GM21825 (cell line): ENCODE measurements around the gene PREX1.
A peak's percentile ranks its signal among the peaks of the same experiment; 100 is the strongest.

Experiments used
- ATAC-seq: cut with Tn5 transposase; IDR thresholded peaks from one replicate; pipeline ENCODE4 v1.9.1; 2021; ENCODE audit warnings: mild to moderate bottlenecking, moderate library complexity; ENCODE audit not compliant: unreplicated experiment

The PREX1 gene

DNA sequence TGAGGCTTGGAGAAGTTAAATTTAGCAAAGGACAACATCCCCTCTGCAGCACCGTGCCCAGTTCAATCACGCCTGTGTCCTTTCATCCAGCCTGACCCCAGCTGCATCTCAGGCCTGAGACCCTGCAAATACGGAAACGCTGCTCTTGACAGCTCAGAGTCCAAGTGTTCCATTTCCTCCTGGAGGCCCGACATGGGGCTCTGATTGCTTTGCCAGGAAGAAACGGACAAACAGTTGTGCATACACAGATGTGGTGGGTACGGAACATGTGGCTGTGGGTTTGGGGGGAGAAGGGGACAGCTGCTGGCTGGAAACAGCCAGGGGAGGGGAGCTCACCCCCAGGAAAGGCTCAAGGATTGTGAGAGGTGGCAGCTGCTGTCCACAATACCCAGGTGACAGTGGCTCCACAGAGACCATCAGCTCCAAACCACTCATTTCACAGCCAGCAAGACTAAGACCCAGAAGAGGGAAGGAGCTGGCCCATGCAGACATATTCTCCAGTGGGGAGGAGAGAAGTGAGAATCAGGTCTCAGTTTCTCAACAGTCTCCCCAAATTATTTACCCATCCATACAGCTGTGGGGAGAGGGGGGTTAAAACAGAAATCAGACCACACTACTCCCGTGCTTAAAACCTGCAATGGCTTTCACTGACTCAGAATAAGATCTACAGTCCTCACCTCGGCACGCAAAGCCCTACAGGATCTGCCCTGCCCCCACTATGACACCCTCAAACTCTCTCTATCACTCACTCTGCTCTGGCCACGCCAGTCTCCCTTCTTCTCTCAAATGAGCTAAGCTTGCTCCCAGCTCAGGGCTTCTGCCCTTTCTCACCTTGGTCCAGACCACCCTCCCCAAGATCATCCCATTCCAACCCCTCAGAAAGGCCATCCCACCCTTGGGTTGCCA lies 89.1 kb downstream of the PREX1 start:
- peak; percentile 51 for ATAC-seq

DNA sequence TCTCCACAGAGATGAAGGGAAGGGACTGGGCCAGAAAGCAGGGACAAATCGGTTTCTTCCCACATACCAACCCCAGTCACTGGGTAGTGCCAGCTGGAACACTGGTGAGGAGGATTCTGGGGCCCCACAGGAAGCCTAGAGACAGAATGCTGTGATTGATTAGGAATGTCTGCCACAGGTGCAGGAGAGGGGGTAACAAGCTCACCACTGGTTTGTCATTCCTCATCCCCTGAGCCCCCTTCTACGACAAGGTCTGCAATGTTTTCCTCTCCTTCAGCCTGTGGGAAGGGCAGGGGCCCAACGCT lies 89.8 kb downstream of the PREX1 start:
- ATAC-seq = no peak

DNA sequence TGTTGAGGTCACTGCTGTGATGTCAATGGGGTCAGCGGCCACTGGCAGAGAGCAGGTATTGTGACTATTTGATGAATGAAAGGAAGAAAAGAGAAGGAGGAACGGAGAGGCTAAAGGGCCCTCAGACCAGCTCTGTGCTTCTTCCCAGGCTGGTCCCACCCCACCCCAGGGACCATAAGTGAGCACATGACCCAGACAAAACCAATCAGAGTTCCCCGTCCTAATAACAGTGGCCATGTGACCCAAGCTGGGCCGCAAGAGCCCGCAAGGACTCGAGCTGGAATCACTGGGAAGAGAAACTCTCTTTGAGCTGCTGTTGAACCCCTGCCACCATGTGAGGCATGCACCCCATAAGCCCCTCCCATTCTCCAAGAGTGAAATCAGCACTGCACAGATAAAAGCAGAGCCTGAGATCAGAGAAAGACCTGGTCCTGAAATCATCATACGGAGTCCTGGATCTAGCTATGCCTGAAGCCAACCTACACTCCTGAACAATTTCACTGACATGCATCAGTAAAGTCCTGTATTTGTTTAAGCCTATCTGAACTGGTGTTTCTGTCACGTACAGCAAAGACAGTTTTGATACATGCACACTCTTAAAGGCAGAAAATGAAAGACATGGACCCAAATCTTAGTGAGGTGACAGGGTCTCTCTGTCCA lies 90.2 kb downstream of the PREX1 start:
- no peak for ATAC-seq

DNA sequence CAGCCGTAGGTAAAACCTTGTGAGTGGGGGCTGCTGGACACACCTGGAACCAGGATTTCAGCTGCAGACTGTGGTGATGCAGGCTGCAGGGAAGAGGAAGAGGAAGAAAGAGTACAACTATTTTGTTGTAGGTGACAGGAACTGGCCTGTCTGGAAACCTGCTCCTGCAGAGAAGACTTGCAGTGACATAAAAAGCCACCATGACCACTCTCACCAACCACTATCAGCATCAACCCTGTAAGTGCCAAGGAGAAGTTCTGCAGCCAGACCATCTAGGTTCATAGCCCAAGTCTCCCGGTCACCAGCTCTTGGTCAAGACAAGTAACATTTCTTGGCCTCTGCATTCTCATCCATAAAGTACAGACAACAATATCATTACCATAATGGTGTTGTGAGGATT lies 91.2 kb downstream of the PREX1 start:
- no peak for ATAC-seq

DNA sequence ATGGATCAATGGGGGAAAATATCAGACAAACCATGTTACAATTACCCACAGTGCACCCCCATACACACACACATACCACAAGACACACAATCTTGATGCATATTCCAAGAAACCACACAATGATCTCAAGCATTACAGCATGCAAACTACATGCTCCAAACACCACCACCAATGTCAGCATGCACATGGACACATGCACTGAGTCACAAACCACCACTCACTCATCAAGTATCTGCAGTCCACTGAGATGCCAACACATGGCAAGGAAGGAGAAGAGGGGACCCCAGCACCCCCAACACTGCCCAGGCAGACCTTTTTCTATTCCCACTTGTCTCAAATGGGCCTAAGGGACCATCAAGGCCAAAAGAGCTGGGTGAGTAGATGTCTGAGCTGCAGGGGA lies 91.6 kb downstream of the PREX1 start:
- ATAC-seq = no peak

DNA sequence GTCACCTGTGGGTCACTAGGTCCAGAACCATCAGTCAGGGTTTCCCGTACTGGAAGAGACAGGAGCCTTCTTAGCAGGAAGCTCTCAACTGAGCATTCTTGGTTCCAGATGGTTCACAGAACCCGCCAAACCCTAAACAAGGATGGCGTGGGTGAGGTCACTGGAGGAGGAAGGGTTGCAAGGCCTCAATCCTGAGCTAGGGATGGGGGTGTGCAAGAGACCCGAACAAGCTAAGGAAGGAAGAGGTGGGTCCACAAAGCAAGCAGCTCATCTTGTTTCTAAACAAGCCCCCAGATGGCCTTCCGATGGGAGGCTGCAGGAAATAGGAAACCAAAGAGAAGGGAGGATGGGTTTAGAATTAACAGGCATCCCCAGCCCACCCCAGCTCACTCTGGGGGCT lies 92.7 kb downstream of the PREX1 start:
- ATAC-seq = no peak

DNA sequence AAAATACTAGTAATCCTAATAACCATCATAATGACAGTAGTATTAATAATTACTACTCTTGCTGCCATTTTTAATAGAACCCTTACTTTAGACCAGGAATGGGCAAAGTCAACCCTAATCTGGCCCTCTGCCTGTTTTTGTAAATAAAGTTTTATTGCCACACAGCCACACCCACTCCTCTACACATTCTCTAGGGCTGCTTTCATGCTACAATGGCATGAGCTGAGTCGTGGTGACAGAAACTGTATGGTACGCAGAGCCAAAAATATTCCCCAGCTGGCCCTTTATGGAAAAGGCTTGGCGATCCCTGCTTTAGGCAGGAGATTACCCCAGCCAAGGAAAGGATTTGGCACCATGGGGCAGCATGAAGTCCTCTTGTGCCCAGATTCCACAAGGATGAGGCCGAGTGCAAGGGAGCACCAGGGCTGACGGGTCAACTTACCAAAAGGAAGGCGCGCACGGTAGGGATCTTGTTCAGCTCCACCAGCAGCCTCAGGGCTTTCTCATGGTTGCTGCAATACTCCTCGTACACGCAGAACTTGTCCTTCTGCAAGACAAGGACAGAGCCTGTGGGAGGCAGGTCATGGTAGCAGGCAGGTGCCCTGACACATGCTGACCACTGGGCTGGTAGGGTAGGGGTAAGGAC lies 93.6 kb downstream of the PREX1 start:
- ATAC-seq = no peak

DNA sequence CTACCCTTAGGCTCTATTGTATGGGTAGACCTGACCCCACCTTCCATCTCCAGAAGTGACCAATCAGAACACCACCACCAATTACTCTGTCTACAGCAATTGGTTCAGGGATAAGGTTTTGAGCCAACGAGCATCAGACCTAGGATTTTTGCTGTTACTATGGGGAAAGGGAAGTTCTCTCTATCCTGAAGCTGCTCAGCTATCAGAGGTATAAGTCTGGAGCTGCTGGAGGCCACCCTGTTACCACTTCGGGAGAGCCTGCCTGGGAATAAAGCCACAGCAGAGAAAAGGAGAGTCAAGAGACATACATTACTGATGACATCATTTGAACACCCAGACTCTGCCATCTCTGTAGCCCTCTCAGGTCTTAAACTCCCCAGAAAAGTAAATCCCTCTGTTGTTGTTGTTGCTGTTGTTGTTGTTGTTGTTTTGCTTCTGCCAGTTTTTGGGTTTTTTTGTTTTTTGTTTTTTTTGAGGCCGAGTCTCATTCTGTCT lies 94.5 kb downstream of the PREX1 start:
- ATAC-seq = no peak

DNA sequence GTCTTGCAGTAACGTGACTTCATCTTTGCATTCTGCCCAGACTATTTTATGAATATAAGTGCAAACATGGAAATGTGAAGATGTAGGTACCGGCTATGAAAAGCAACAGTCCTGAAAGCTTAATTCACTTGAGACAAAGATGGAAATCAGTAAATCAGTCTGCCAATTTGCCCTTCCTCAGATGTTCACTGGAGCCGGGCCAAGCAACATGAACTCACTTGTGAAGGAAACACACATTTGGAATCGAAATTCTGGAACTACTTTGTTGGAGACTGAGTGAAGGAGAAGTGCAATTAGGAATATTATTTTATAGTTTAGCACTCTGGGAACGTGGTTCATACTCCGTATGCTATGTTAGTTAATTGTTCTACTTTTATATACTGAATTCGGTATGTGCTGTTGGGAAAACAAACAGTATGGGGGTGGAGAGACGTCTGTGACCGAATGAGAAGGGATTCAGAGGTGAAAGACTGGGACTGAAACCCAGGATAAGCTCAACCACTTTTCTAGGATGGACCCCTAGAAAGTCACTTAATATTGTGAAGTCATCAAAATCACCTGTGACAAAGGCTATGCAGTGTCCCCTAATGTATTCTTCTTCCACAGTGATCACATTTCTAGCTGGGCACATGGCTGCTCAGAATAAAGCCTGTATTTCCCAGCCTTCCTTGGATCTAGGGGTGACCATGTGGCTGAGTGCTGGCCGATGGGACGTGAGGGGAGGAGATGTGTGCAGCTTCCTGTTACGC lies 95.5 kb downstream of the PREX1 start:
- ATAC-seq = no peak

DNA sequence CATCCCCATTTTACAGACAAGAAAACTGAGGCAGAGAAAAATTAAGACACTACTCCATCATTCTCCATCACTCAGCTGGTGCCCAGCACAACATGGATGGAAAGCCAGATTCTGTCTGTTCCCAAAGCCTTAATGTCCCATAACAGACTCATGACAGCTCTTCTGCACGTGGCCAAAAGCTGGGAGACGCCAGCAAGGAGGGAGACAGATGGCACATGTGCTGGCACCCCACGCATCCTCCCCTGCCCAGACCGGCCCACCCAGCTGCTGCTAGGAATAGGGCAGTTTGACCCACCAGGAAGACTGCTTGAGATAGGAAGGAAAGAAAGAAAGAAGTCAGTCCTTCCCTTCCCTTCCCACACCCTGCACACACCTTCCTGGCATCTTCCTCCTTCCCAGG lies 96.3 kb downstream of the PREX1 start:
- ATAC-seq = no peak

DNA sequence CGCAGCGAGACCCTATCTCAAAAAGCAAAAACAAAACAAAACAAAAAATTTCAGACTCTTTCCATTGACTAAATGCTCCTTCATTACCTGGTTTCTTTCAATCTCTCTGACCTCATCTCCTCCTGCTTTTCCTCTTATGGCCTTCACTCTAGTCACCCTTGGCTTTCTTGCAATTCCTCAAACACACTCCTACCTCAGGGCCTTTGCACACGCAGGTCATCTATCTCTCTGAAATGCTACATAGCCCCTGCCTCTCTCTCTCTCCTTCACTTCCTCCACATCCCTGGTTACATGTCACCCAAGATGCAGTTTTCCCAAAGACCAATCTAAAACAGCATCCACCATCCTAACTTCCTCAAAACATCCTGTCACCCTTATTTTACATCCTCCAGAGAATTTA lies 96.8 kb downstream of the PREX1 start:
- ATAC-seq = no peak

DNA sequence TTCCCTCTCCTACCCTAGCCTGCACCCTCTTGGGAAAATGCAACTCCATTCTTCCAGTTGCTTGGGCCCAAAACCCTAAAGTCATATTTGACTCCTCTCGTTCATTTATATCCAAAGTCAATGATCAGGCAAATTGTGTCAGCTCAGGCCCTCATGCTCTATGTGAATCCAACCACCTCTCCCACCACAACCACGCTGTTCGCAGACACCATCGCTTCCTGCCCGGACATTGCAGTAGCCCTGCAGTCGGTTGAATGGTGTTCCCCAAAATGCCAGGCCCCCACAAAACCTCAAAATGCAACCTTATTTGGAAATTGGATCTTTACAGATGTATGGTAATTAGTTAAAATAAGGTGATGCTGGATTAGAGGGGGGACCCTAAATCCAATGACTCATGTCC lies 98.3 kb downstream of the PREX1 start:
- no peak for ATAC-seq

DNA sequence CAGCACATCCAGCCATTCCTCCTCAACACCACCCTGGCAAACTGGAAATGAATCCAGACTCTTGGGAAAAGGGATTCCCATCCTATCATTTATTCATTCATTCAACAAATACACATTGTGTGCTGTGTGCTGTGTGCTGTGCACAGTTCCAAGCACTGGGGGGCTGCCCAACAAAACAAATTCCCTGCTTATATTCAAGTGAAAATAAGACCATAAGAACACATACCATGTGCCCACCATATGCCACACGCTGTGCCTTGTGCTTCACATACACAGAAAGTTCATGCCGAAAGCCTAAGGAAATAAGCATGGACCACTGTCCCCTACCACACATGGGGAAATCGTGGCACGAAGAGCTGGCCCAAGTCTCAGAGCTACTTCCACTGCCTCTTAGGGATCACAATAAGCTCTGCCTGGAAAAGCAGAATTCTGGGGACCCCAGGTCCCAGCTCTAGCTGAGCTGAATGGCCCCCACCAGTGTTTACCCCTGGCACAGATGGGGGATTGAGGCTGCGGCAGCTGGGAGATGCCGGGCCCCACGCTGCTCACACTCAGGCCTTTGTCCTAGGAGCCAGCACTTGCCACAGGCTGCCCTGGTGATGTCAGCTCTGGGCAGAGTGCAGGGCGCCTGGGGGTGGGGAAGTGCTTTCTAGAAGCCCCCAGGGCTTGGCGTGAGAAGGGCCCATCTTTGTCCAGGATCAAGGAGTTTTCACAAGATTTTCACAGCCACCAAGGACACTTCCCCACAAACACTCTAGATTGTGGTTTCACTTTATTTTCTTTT lies 99.6 kb downstream of the PREX1 start:
- no peak for ATAC-seq

DNA sequence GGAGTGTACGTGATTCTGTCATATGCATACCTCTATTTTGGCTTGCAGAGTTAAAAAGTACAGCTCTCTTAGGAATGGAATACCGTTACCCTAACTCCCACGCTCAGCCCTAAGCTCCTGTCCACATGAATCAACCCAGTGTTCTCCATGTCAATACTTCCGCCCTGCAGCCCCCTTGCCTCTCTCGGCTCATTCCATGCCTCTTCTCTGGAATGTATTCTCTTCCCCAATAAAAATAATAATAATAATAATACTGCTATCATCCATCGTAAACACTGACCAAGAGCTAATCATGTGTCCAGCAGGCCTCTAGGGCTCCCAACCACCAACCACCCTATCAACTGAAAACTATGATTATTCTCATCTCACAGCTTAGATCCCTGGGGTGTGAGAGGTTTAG lies 100.6 kb downstream of the PREX1 start:
- ATAC-seq = no peak

DNA sequence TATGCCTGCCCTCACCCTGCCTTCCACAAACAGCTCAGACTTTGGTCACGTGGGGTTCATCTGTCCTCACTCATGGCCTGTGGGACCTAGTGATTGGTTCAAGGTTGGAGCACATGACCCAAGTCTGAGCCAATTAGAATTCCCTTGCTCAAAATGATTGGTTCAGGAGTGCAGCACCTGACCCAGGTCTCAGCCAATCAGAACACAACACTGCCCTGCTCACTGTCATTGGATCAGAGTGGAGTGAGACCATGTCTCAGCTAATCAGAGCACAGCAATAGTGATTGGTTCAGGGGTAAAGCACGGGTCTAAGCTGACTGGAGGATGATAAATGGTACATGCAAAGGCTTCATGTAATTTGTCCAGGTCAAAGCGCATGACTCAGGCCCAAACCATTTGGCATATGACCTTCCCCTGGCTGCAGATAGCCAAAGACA lies 102.2 kb downstream of the PREX1 start:
- ATAC-seq = no peak

DNA sequence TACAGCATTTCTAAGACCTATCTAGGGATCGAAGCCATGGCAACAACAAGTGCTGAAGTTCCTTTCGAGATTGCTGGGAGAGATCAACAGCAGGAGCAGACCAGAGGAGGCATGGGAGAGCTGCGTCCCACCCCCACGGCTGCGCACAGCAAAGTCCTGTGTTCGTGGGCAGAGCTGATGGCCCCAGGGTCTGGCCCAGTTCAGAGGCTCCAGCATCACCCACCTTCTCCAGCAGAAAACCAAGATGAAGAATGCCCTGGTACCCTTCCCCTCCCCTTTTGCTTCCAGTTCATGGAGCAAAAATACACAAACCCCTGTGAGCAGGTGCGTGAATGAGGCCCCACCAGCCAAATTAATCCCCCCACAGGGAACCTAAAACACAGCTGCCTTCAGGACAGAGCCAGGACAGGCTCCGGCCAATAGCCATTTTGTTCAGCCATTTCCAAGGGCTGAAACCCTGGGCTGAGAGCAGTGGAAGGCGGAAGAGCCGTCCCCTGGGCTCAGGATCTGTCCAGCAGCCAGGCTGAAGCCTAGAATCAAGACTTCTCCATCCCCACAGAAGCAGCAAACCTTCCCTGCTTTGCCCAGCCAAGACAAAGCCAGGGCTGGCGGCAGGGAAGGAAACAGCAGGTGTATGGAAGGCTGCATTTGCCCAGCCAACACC lies 102.8 kb downstream of the PREX1 start:
- ATAC-seq = no peak

DNA sequence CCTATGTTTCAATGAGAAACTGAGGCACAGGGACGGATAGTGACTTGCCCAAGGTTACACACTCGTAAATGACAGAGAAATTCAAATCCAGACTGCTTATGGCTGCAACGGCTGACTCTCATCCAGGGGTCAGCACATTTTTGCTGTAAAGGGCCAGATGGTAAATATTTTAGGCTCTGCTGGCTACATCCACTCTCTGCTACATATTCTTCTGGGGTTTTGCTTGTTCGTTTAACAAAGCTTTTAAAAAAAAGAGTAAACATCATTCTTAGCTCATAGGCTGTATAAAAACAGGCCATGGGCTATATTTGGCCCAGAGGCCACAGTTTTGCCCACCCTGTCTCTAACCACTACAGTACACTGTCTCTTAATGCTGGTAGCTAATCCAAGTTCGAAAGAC lies 103.4 kb downstream of the PREX1 start:
- ATAC-seq = no peak

DNA sequence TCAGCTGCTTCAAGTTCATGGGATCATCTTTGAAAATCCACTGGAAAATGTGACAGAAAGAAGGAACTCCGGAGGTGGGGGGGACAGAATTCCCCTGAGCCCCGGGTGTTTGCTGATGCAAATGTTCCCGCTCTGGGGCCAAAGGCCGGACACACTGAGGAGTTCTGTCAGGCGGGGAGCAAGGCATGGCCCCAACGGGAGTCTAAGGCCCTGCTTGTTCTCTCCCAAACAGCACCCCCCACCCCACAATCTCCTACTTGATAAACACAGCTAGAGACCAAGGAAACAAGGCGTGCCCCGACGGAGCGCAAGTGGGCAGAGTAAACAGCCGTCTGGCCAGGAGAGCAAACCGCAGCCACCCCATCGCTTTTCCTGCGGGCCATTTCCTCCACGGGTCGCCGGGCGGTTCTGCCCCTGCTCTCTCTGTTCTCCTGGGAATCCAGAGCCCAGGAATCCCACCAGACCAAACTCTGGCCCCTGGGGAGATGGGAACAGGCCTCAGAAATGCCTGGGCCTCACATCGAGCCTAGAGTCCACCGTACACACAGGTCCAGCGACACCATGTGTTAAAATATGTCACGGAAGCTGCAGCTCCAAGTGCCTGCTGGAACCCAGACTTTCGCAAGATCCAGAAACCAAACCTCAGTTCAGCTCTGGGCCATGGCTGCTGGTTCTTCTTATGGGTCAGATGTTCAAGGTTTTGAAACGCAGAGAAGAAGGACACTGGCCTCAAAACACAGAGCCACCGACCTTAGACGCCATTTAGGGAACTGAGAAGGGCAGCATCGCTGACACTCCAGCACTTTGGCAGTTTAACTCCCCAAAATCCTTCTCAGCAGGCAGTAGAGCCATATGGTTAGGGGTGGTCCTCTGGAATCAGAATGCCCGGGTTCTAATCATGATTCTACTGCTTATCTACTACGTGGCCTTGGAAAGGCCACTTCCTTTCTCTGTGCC lies 104.2 kb downstream of the PREX1 start:
- no peak for ATAC-seq

DNA sequence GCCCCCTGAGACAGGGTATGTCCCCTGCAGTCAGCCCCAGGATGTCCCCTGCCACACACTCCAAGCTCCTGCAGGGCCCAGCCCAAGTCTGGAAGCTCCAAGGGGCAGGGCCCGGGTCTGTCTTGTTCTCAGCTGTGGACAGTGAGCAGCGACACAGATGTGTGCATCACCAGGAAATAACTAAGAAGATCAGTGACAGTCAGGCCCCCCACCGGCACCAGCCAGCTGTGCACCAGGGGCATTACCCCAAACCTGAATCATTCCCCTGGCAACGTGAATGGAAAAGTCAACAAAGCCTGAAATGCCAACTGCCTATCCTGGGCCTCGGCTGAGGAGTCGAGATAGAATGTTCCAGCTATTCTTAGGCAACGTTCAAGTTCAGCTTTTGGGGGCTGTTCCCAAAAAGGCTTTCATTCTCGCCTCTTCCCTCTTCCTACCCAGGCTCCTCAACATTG lies 105.0 kb downstream of the PREX1 start:
- ATAC-seq = no peak
